ENCODE results near the gene UBE2I.

DNA sequence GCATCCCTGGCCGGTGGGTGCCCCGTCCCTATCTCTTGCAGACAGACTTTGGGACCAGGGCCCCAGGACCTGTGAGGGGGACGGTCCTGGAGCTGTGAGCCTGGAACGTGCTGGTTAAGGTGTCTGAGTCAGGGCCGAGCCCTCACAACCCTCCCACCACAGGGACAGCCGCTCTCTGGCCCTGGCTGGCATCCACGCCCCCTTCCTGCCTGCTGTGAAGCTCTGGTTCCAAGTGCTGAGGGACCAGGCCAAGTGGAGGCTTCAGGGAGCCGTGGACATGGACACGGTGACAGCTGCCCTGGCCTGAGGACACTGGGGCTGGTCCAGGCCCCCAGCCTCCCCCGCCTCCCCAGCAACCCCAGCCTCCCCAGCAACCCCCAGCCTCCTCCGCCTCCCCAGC, 35.7 kb downstream of the UBE2I start:
- TF ChIP-seq, protein P1, sequence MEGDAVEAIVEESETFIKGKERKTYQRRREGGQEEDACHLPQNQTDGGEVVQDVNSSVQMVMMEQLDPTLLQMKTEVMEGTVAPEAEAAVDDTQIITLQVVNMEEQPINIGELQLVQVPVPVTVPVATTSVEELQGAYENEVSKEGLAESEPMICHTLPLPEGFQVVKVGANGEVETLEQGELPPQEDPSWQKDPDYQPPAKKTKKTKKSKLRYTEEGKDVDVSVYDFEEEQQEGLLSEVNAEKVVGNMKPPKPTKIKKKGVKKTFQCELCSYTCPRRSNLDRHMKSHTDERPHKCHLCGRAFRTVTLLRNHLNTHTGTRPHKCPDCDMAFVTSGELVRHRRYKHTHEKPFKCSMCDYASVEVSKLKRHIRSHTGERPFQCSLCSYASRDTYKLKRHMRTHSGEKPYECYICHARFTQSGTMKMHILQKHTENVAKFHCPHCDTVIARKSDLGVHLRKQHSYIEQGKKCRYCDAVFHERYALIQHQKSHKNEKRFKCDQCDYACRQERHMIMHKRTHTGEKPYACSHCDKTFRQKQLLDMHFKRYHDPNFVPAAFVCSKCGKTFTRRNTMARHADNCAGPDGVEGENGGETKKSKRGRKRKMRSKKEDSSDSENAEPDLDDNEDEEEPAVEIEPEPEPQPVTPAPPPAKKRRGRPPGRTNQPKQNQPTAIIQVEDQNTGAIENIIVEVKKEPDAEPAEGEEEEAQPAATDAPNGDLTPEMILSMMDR (IDR thresholded peaks at IDR 0.05; ENCODE audit: low read depth, low read length, missing input control): no peak
- TF ChIP-seq HNF4A (conservative IDR thresholded peaks at IDR 0.05) (no peak), GABPA (IDR thresholded peaks at IDR 0.05 in 1 of 2, conservative IDR thresholded peaks at IDR 0.05 in 1 of 2) (no peak)
- TF ChIP-seq, protein P2, sequence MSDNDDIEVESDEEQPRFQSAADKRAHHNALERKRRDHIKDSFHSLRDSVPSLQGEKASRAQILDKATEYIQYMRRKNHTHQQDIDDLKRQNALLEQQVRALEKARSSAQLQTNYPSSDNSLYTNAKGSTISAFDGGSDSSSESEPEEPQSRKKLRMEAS (IDR thresholded peaks at IDR 0.05): no peak
